GM12892 (cell line): ENCODE data around the gene PLEKHM3.

ENCODE experiments used
- POLR2A ChIP-seq: IDR thresholded peaks from 2 replicates; pipeline ENCODE4 v1.6.1; 2011; ENCODE audit warnings: low read depth, low read length, control low read depth
- TAF1 ChIP-seq: IDR thresholded peaks from 2 replicates; pipeline ENCODE4 v1.6.1; 2011; ENCODE audit warnings: low read depth, mild to moderate bottlenecking, control low read depth, low read length, borderline replicate concordance

GRCh38 chr2:208001924-208002323, 23.4 kb downstream of the PLEKHM3 start:
- TF ChIP-seq POLR2A: no peak
- TF ChIP-seq TAF1: no peak
